Transverse colon (tissue), 4 donors: ENCODE results near the gene TIE1. TPM values are rescaled to one million over a fixed set of nuclear protein-coding genes. Genes with fewer than 3 reads are reported as not detected.
A peak's percentile ranks its signal among the peaks of the same experiment; 100 is the strongest.

Experiments
- DNase-seq: peaks from one replicate; pipeline ENCODE4 v3.0.0-alpha.2; 2019
- H3K27ac ChIP-seq, 4 donors: fragments of 200-600 bp; sonication (generic); 2 replicates each; pipeline ENCODE4 v1.5.1; 2016 to 2018; ENCODE audit warnings: inconsistent platforms in 4 of 4
- H3K27me3 ChIP-seq: fragments of 200-600 bp; sonication (generic); 2 replicates; pipeline ENCODE4 v1.5.1; 2017; ENCODE audit warnings: inconsistent platforms
- H3K36me3 ChIP-seq, 4 donors: fragments of 200-600 bp; sonication (generic); 2 replicates each; pipeline ENCODE4 v1.5.1; 2017 to 2019; ENCODE audit warnings: inconsistent platforms in 4 of 4
- H3K4me1 ChIP-seq, 4 donors: fragments of 200-600 bp; sonication (generic); 2 replicates each; pipeline ENCODE4 v1.5.1; 2017 to 2020; ENCODE audit warnings: inconsistent platforms in 4 of 4
- H3K4me3 ChIP-seq, 4 donors: fragments of 200-600 bp; sonication (generic); 1 replicate in 1 of 4; 2 replicates in 3 of 4; pipeline versions ENCODE4 v1.5.1 to v1.6.1; 2017 to 2019; ENCODE audit warnings: inconsistent platforms in 4 of 4
- H3K9me3 ChIP-seq, 2 donors: fragments of 200-600 bp; sonication (generic); 2 replicates each; pipeline ENCODE4 v1.5.1; 2017 to 2019; ENCODE audit warnings: inconsistent platforms in 2 of 2
- EP300 ChIP-seq: sonication (generic); formaldehyde crosslinking; IDR thresholded peaks from one replicate; pipeline ENCODE4 v1.6.1; 2017; ENCODE audit warnings: antibody characterized with exemption, low read depth
- POLR2A ChIP-seq: fragments of 450-650 bp; IDR thresholded peaks from one replicate; pipeline ENCODE4 v1.6.1; 2016; ENCODE audit warnings: antibody characterized with exemption, mild to moderate bottlenecking, moderate library complexity
- POLR2AphosphoS5 ChIP-seq, 3 donors: sonication (generic); formaldehyde crosslinking; IDR thresholded peaks; one replicate each; pipeline ENCODE4 v1.6.1; 2016; ENCODE audit warnings: antibody characterized with exemption in 3 of 3
- WGBS, 2 donors: methylation state at CpG; one replicate each; pipeline ENCODE4 v1.1.5; 2018; ENCODE audit warnings: low coverage in 1 of 2; 5-methylcytosine and 5-hydroxymethylcytosine counted together
- in situ Hi-C, 4 donors: fragments of 200-750 bp; cut with MboI; loops; one replicate each; pipeline versions ENCODE4 v1.15.0 to v1.15.1; 2017; ENCODE audit warnings: low sequenced_read_pairs in 3 of 4, low pct_ligation_motif_present in 1 of 4, low pct_unique_long_range_greater_than_20kb in 1 of 4
- intact Hi-C: fragments of 100-400 bp; cut with DNase I; formaldehyde crosslinking; loops from one replicate; pipeline ENCODE4 v1.15.1; 2023; ENCODE audit warnings: low total_unique reads
- total RNA-seq, 4 donors: library from RNA; depleted of rRNA; stranded (reverse); fragments of >200 nt; gene quantifications; one replicate each; pipeline ENCODE4 v1.1.0, GENCODE V29; 2016
- TF ChIP-seq, protein P1 (sequence below), 5 experiments: fragments of 200-600 bp in 3 of 5; fragments of 450-650 bp in 2 of 5; sonication (generic) in 3 of 5; IDR thresholded peaks; 1 replicate in 2 of 5; 2 replicates in 3 of 5; pipeline ENCODE4 v1.5.1; 2016 to 2017; ENCODE audit warnings: antibody characterized with exemption in 5 of 5, inconsistent platforms in 3 of 5, mild to moderate bottlenecking in 2 of 5, moderate library complexity in 1 of 5

Gene TIE1
- total RNA-seq, 4 donors from 2014 or later, result 2.4 to 7.8 (median 5.3) TPM

- 83 to 100% methylated on average over 1 to 2 of the region's 2 CpGs for WGBS, 2 donors
- no peak for DNase-seq
- Histone ChIP-seq H3K27ac (no peak overlapping the region), H3K36me3 (no peaks in the 10 kb centered on the region), H3K4me1 (peaks cover 11 to 21% (median 20%) of the 10 kb centered on the region in 4 donors), H3K4me3 (no peak overlapping the region), H3K9me3 (no peaks in the 10 kb centered on the region), H3K27me3 (no peaks in the 10 kb centered on the region)
- TF ChIP-seq, protein P1, sequence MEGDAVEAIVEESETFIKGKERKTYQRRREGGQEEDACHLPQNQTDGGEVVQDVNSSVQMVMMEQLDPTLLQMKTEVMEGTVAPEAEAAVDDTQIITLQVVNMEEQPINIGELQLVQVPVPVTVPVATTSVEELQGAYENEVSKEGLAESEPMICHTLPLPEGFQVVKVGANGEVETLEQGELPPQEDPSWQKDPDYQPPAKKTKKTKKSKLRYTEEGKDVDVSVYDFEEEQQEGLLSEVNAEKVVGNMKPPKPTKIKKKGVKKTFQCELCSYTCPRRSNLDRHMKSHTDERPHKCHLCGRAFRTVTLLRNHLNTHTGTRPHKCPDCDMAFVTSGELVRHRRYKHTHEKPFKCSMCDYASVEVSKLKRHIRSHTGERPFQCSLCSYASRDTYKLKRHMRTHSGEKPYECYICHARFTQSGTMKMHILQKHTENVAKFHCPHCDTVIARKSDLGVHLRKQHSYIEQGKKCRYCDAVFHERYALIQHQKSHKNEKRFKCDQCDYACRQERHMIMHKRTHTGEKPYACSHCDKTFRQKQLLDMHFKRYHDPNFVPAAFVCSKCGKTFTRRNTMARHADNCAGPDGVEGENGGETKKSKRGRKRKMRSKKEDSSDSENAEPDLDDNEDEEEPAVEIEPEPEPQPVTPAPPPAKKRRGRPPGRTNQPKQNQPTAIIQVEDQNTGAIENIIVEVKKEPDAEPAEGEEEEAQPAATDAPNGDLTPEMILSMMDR (IDR thresholded peaks at IDR 0.05), result no peak
- no peak for TF ChIP-seq POLR2A
- TF ChIP-seq POLR2AphosphoS5 (IDR thresholded peaks at IDR 0.05), result no peak
- TF ChIP-seq EP300, result no peak
- intact Hi-C loops (no loop called here), in situ Hi-C loops (no loop called here)
Measured at GRCh38 chr1:43354471-43354870, 53.7 kb downstream of the TIE1 start.

DNA sequence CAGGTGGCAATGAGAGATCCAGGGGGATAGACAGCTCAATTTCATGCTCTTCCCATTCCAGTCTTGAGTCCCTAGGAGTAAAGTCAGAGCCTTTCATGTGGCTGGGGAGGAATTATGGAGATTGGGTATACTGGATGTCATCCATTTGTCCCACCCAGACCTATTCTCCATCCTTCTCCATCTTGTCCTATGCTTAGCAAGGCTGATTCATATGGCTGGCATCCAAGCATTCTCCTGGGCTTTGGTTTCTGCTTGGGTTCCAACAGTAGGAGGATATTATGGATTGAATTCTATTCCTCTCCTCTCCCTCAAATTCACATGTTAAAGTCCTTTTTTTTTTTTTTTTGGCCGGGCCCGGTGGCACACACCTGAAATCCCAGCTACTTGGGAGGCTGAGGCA is 54.2 kb downstream of the TIE1 start:
- no peaks in the 10 kb centered on the region for H3K27me3 ChIP-seq
- no peaks in the 10 kb centered on the region for H3K36me3 ChIP-seq
- TF ChIP-seq, protein P1 (IDR thresholded peaks at IDR 0.05), result no peak
- no peak for TF ChIP-seq POLR2A
- no peak for TF ChIP-seq POLR2AphosphoS5 (IDR thresholded peaks at IDR 0.05)
- no peak for TF ChIP-seq EP300
- DNase-seq, result no peak
- peaks cover 7 to 21% (median 18%) of the 10 kb centered on the region in 4 donors for H3K4me1 ChIP-seq
- in situ Hi-C loops, result no loop called here
- no peak overlapping the region for H3K27ac ChIP-seq
- intact Hi-C loops, result no loop called here
- WGBS, 2 donors, result 100% methylated on average over 2 of the region's 2 CpGs
- no peak overlapping the region for H3K4me3 ChIP-seq
- H3K9me3 ChIP-seq, result no peaks in the 10 kb centered on the region

DNA sequence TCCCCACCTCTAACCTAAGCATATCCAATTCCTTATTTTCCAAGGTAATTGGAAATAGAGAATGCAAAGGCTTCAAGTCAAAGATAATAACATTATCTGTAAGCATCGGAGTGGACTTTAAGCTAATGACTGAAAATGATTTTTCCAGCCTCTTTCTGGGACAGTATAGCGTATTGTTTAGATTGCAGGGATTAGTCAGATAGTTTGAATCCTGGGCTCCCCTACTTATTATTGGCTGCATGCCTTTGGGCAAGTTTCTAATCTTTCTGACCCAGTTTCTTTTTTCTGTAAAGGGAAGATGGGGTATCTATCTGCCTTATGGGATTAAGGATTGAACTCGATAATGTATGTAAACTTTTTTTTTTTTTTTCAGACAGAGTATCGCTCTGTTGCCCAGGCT is 56.5 kb downstream of the TIE1 start:
- Histone ChIP-seq H3K27ac (peak overlapping the region; percentile 90 to 97 (median 92)), H3K27me3 (no peaks in the 10 kb centered on the region), H3K4me1 (peaks cover 4 to 29% (median 19%) of the 10 kb centered on the region in 4 donors), H3K4me3 (no peak overlapping the region), H3K9me3 (no peaks in the 10 kb centered on the region), H3K36me3 (no peaks in the 10 kb centered on the region)
- TF ChIP-seq, protein P1 (IDR thresholded peaks at IDR 0.05), result no peak
- no peak for TF ChIP-seq POLR2AphosphoS5 (IDR thresholded peaks at IDR 0.05)
- TF ChIP-seq EP300, result no peak
- no peak for TF ChIP-seq POLR2A
- DNase-seq, result no peak
- in situ Hi-C loops, result no loop called here
- 75 to 85% methylated on average over 3 to 4 of the region's 4 CpGs for WGBS, 2 donors
- intact Hi-C loops, result no loop called here

GRCh38 chr1:43358121-43358745 is 57.5 kb downstream of the TIE1 start:
- DNase-seq, result peak; percentile 64
- in situ Hi-C loops, result no loop called here
- intact Hi-C loops, result no loop called here
- 0 to 1% methylated on average over 8 to 33 of the region's 33 CpGs for WGBS, 2 donors
- H3K4me1 ChIP-seq, result peaks cover 4 to 29% (median 20%) of the 10 kb centered on the region in 4 donors
- H3K27ac ChIP-seq, result peak overlapping the region; percentile 90 to 97 (median 92)
- no peaks in the 10 kb centered on the region for H3K27me3 ChIP-seq
- H3K36me3 ChIP-seq, result peaks cover 0 to 2% (median 0%) of the 10 kb centered on the region in 4 donors
- TF ChIP-seq, protein P1 (IDR thresholded peaks at IDR 0.05), result peak; percentile 4 to 69 (median 46)
- TF ChIP-seq POLR2A (peak; percentile 64), POLR2AphosphoS5 (IDR thresholded peaks at IDR 0.05) (peak in 2 of 3 donors; percentile 64 to 81), EP300 (no peak)
- H3K4me3 ChIP-seq, result peak overlapping the region; percentile 23 to 63 (median 51)
- no peaks in the 10 kb centered on the region for H3K9me3 ChIP-seq
